Tibial nerve (tissue), 4 donors: Measurements from ENCODE around the gene BMP4. TPM values are rescaled to one million over a fixed set of nuclear protein-coding genes. Genes with fewer than 3 reads are reported as not detected.

Experiments used
- DNase-seq, 2 donors: peaks; one replicate each; pipeline ENCODE4 v3.0.0-alpha.2; 2019; ENCODE audit warnings: low spot score in 2 of 2
- H3K27ac ChIP-seq, 4 donors: fragments of 200-600 bp; sonication (generic) in 3 of 4; one replicate each; pipeline ENCODE4 v1.5.1; 2017 to 2019; ENCODE audit warnings: mild to moderate bottlenecking in 1 of 4
- H3K27me3 ChIP-seq, 2 donors: fragments of 200-600 bp; sonication (generic) in 1 of 2; one replicate each; pipeline versions ENCODE4 v1.5.1 to v1.6.0; 2017 to 2019
- H3K36me3 ChIP-seq, 3 donors: fragments of 200-600 bp; sonication (generic); one replicate each; pipeline ENCODE4 v1.5.1; 2018 to 2019
- H3K4me1 ChIP-seq, 4 donors: fragments of 200-600 bp; sonication (generic) in 3 of 4; one replicate each; pipeline ENCODE4 v1.5.1; 2017 to 2019
- H3K4me3 ChIP-seq, 4 donors: fragments of 200-600 bp; sonication (generic) in 3 of 4; one replicate each; pipeline ENCODE4 v1.5.1; 2017 to 2019; ENCODE audit warnings: mild to moderate bottlenecking in 1 of 4, moderate library complexity in 1 of 4
- H3K9me3 ChIP-seq, 4 donors: fragments of 200-600 bp; sonication (generic) in 3 of 4; one replicate each; pipeline ENCODE4 v1.5.1; 2017 to 2019
- CTCF ChIP-seq, 5 experiments: fragments of 200-600 bp in 3 of 5; fragments of 450-650 bp in 2 of 5; sonication (generic) in 3 of 5; IDR thresholded peaks; one replicate each; pipeline ENCODE4 v1.5.1; 2016 to 2019; ENCODE audit warnings: antibody characterized with exemption in 5 of 5, mild to moderate bottlenecking in 3 of 5, moderate library complexity in 2 of 5
- EP300 ChIP-seq, 2 donors: sonication (generic); formaldehyde crosslinking; IDR thresholded peaks; one replicate each; pipeline ENCODE4 v1.6.1; 2017; ENCODE audit warnings: antibody characterized with exemption in 2 of 2, mild to moderate bottlenecking in 1 of 2
- POLR2A ChIP-seq, 2 donors: fragments of 450-650 bp; IDR thresholded peaks; one replicate each; pipeline ENCODE4 v1.6.1; 2017; ENCODE audit warnings: antibody characterized with exemption in 2 of 2, mild to moderate bottlenecking in 2 of 2, moderate library complexity in 2 of 2
- WGBS, 2 donors: methylation state at CpG; one replicate each; pipeline ENCODE4 v1.1.5; 2018; 5-methylcytosine and 5-hydroxymethylcytosine counted together
- total RNA-seq, 4 donors: library from RNA; depleted of rRNA; stranded (reverse); fragments of >200 nt; gene quantifications; one replicate each; pipeline ENCODE4 v1.1.0, GENCODE V29; 2016

Gene BMP4
- total RNA-seq, 4 donors from 2014 or later: 5.1 to 21.6 (median 14.8) TPM

DNA sequence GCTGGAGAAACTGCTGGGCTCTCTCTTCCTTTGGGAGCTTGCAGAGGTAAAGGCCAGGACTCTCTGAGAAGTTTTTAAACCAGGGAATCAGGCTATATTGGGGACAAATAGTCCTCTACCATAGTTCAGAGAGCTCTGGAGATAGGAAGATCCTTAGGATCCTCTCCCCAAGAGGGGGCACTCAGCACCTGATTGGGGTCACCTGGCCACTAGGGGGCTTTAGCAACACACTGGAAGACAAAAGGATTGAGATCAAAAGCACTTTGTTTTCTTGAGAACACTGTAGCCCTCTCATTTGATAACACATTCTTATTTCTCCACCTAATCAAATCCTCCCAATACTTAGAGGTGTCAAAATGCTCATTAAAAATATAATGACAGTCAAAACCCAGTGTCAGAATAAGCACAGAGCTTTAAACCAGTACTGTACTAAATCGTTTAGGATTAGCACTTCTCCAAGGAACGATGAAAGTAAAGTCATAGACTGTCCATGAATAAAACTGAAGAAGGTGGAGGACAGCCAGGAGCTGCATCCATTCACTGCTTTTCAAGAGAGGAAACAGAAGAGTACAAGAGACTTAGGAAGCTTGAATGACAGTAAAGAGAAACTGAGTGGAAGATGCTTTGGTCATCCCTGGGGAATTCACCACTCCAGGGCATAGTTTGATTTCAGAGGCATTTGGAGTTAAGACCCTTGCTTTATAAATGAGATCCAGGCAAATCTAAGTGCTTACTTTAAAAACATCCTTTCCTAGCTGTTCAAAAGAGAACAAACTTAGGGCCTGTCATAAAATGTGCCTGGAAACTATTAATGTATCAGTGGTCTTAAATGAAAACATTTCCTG, 26.5 kb downstream of the BMP4 start:
- 43 to 57% methylated on average over 2 of the region's 2 CpGs for WGBS, 2 donors
- no peak overlapping the region for H3K27ac ChIP-seq
- H3K9me3 ChIP-seq: no peaks in the 10 kb centered on the region
- no peaks in the 10 kb centered on the region for H3K4me1 ChIP-seq
- TF ChIP-seq EP300 (IDR thresholded peaks at IDR 0.05) (no peak), CTCF (IDR thresholded peaks at IDR 0.05) (peak in 1 of 5 experiments; percentile 27), POLR2A (IDR thresholded peaks at IDR 0.05) (no peak)
- H3K4me3 ChIP-seq: no peak overlapping the region
- no peak for DNase-seq
- no peaks in the 10 kb centered on the region for H3K27me3 ChIP-seq
- no peaks in the 10 kb centered on the region for H3K36me3 ChIP-seq

- TF ChIP-seq CTCF (IDR thresholded peaks at IDR 0.05) (no peak), POLR2A (IDR thresholded peaks at IDR 0.05) (no peak), EP300 (IDR thresholded peaks at IDR 0.05) (no peak)
- no peaks in the 10 kb centered on the region for H3K27me3 ChIP-seq
- WGBS, 2 donors: 66 to 68% methylated on average over 5 of the region's 5 CpGs
Observed at GRCh38 chr14:53927171-53927570, 29.5 kb downstream of the BMP4 start.

DNA sequence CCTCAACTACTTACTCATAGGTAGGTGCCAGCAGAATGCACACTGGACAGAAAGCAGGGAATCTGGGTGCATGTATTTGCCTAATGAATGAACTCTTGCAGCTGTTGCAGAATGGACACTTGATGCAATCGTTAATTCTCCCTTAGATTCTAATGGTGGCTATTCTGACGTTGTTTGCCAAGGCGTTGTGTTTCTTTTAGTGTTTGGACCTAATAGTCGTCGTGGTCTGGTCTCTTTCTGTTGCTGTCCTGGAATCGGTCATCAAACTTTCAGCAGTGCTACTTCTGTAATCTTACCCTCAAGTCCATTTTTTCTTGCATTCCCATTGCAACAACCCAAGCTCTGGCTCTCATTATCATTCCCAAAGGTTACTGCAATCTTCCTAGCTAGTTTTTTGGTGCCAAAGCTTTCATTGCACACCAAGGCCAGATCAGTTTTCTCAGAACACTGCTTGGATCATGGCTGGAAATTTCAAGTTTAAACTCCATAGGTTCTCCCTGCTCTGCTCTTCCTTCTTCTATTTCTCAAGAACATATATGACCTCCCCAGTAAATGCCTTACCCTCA, 31.3 kb downstream of the BMP4 start:
- 84 to 89% methylated on average over 6 of the region's 6 CpGs for WGBS, 2 donors
- DNase-seq: no peak
- no peak overlapping the region for H3K27ac ChIP-seq
- no peak for TF ChIP-seq EP300 (IDR thresholded peaks at IDR 0.05)
- no peak for TF ChIP-seq POLR2A (IDR thresholded peaks at IDR 0.05)
- no peak for TF ChIP-seq CTCF (IDR thresholded peaks at IDR 0.05)
- H3K27me3 ChIP-seq: no peaks in the 10 kb centered on the region
- peaks cover 0 to 7% (median 0%) of the 10 kb centered on the region in 4 donors for H3K4me1 ChIP-seq
- H3K9me3 ChIP-seq: no peaks in the 10 kb centered on the region
- no peaks in the 10 kb centered on the region for H3K36me3 ChIP-seq
- H3K4me3 ChIP-seq: no peak overlapping the region

More at GRCh38 chr14:53927171-53927570, 29.5 kb downstream of the BMP4 start:
- H3K36me3 ChIP-seq: no peaks in the 10 kb centered on the region
- H3K27ac ChIP-seq: no peak overlapping the region
- no peaks in the 10 kb centered on the region for H3K9me3 ChIP-seq
- H3K4me1 ChIP-seq: peaks cover 0 to 7% (median 0%) of the 10 kb centered on the region in 4 donors
- H3K4me3 ChIP-seq: no peak overlapping the region
- DNase-seq: no peak

DNA sequence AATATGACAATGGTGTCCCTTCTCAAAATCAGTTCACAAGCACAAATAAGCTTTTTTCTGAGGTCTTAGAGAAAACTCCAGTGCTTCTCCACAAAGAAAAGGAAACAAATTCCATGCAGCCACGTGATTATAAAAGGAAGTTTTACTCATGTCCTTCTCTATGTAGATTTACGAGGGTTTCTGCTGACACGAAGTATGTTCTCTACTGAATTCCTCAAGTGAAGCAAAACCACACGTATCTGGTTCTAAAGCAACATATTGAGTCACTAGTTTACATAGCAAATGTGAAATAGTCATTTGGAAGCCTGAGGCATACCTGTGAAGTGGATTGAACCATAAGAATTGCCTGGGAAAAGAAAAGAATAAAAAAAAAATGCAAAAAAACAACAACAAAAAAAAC, 31.9 kb downstream of the BMP4 start:
- TF ChIP-seq CTCF (IDR thresholded peaks at IDR 0.05) (no peak), EP300 (IDR thresholded peaks at IDR 0.05) (no peak), POLR2A (IDR thresholded peaks at IDR 0.05) (no peak)

GRCh38 chr14:53921027-53921426, 35.6 kb downstream of the BMP4 start:
- DNase-seq: no peak
- H3K27ac ChIP-seq: no peak overlapping the region
- no peaks in the 10 kb centered on the region for H3K27me3 ChIP-seq
- H3K4me3 ChIP-seq: no peak overlapping the region
- TF ChIP-seq EP300 (IDR thresholded peaks at IDR 0.05) (no peak), POLR2A (IDR thresholded peaks at IDR 0.05) (no peak), CTCF (IDR thresholded peaks at IDR 0.05) (no peak)
- WGBS, 2 donors: 49 to 69% methylated on average over 3 of the region's 3 CpGs
- no peaks in the 10 kb centered on the region for H3K36me3 ChIP-seq
- H3K9me3 ChIP-seq: no peaks in the 10 kb centered on the region
- peaks cover 0 to 7% (median 0%) of the 10 kb centered on the region in 4 donors for H3K4me1 ChIP-seq

More for the DNA sequence above, 31.9 kb downstream of the BMP4 start:
- Histone ChIP-seq H3K9me3 (no peaks in the 10 kb centered on the region), H3K4me3 (no peak overlapping the region), H3K4me1 (peaks cover 0 to 7% (median 0%) of the 10 kb centered on the region in 4 donors), H3K27ac (no peak overlapping the region), H3K27me3 (no peaks in the 10 kb centered on the region), H3K36me3 (no peaks in the 10 kb centered on the region)
- DNase-seq: no peak
- WGBS, 2 donors: 16 to 17% methylated on average over 4 of the region's 4 CpGs
